HepG2 (cell line): Measurements from ENCODE around the gene TLL2. TPM values are rescaled to one million over a fixed set of nuclear protein-coding genes. Genes with fewer than 3 reads are reported as not detected.

ENCODE experiments used
- ATAC-seq: fragments of 200-7000 bp; cut with Tn5 transposase; 3 replicates; pipeline ENCODE4 v1.9.1; 2020; ENCODE audit warnings: mild to moderate bottlenecking, moderate library complexity
- BruUV-seq: library from RNA; stranded (reverse); fragments of 400-500 nt; replicated peaks from 2 replicates; lab custom pipeline; 2021; lab: Mats Ljungman, UMichigan
- CTCF ChIA-PET: fragments of 300-600 bp; formaldehyde crosslinking; extraction: SDS; loops from one replicate; lab custom pipeline; 2021; ENCODE audit warnings: low total read pairs, inconsistent platforms, low intra/inter-chr PET ratio; lab: Yijun Ruan, JAX
- POLR2A ChIA-PET: fragments of 350-600 bp; sonication (Branson Sonifier 250); formaldehyde crosslinking; loops from one replicate; lab custom pipeline; 2020; ENCODE audit warnings: antibody characterized with exemption, inconsistent platforms; lab: Yijun Ruan, JAX
- DNase-seq: peaks from one replicate; pipeline ENCODE4 v3.0.0-alpha.2; 2015; ENCODE audit warnings: low spot score
- FAIRE-seq: peaks from 3 replicates; lab custom pipeline; 2011; peaks lifted over from hg19 to GRCh38; lab: Jason Lieb, UNC
- H2AFZ ChIP-seq: one replicate; pipeline ENCODE4 v1.6.1; 2011; ENCODE audit warnings: low read length, inconsistent platforms
- H3K27ac ChIP-seq: fragments of 300-600 bp; 3 replicates; pipeline ENCODE4 v1.8.0; 2011; ENCODE audit warnings: mixed run types, mild to moderate bottlenecking, mixed read lengths, low read length, inconsistent platforms; ENCODE audit not compliant: insufficient read depth; ENCODE audit errors: extremely low read length
- H3K27me3 ChIP-seq, 2 experiments: fragments of 200-600 bp in 1 of 2; 2 replicates in 1 of 2; 3 replicates in 1 of 2; pipeline versions ENCODE4 v1.6.0 to v1.8.0; 2011; ENCODE audit warnings: low read length in 2 of 2, mild to moderate bottlenecking in 2 of 2, moderate library complexity in 2 of 2, inconsistent platforms in 1 of 2; ENCODE audit not compliant: insufficient read depth in 2 of 2, control insufficient read depth in 1 of 2
- H3K36me3 ChIP-seq, 2 experiments: fragments of 200-600 bp in 1 of 2; replicated peaks in 1 of 2; 2 replicates in 1 of 2; 3 replicates in 1 of 2; pipeline versions ENCODE4 v1.5.1 to v1.8.0; 2011; ENCODE audit warnings: low read length in 2 of 2, inconsistent platforms in 1 of 2; ENCODE audit not compliant: insufficient read depth in 2 of 2, control insufficient read depth in 1 of 2
- H3K4me1 ChIP-seq: 2 replicates; pipeline ENCODE4 v1.5.1; 2012; ENCODE audit warnings: low read length, inconsistent platforms; ENCODE audit not compliant: insufficient read depth
- H3K4me2 ChIP-seq: 2 replicates; pipeline ENCODE4 v1.6.0; 2011; ENCODE audit warnings: low read depth, low read length, inconsistent platforms
- H3K4me3 ChIP-seq, 3 experiments: fragments of 200-600 bp in 1 of 3; sonication (generic), shearing (Covaris generic) in 1 of 3; replicated peaks in 1 of 3; 2 replicates each; pipeline ENCODE4 v1.5.1; 2011 to 2016; ENCODE audit warnings: low read length in 3 of 3, inconsistent platforms in 2 of 3, low read depth in 2 of 3, mild to moderate bottlenecking in 2 of 3, control low read depth in 1 of 3, mixed read lengths in 1 of 3; ENCODE audit not compliant: insufficient read depth in 1 of 3
- H3K79me2 ChIP-seq: one replicate; pipeline ENCODE4 v1.6.1; 2011; ENCODE audit warnings: low read length, inconsistent platforms; ENCODE audit not compliant: insufficient read depth
- H3K9ac ChIP-seq: 2 replicates; pipeline ENCODE4 v1.6.0; 2011; ENCODE audit warnings: mild to moderate bottlenecking, low read depth, low read length, inconsistent platforms; ENCODE audit not compliant: insufficient read depth
- H3K9me3 ChIP-seq: 2 replicates; pipeline ENCODE4 v1.5.1; 2012; ENCODE audit warnings: mild to moderate bottlenecking, low read length
- H4K20me1 ChIP-seq: 2 replicates; pipeline ENCODE4 v1.6.0; 2011; ENCODE audit warnings: inconsistent platforms, mild to moderate bottlenecking, low read length, moderate library complexity; ENCODE audit not compliant: insufficient read depth
- AGO1 ChIP-seq: fragments of 200-400 bp; formaldehyde crosslinking; IDR thresholded peaks from 2 replicates; pipeline ENCODE4 v1.6.1; 2017; ENCODE audit warnings: mild to moderate bottlenecking, low read depth, low read length, moderate library complexity; ENCODE audit not compliant: poor library complexity, severe bottlenecking
- ATF7 ChIP-seq, 2 experiments: fragments of 450-650 bp in 1 of 2; sonication (generic) in 1 of 2; formaldehyde crosslinking in 1 of 2; IDR thresholded peaks; 2 replicates each; pipeline versions ENCODE4 v1.4.0 to v1.6.1; 2016 to 2020; ENCODE audit warnings: antibody characterized with exemption in 1 of 2, mild to moderate bottlenecking in 1 of 2, missing genetic modification reagents in 1 of 2
- JUND ChIP-seq: sonication (generic); formaldehyde crosslinking; IDR thresholded peaks from 2 replicates; pipeline ENCODE4 v1.8.0; 2022; ENCODE audit warnings: mild to moderate bottlenecking, missing genetic modification reagents
- PRDM4 ChIP-seq: sonication (generic); formaldehyde crosslinking; IDR thresholded peaks from 2 replicates; pipeline ENCODE4 v1.9.0; 2021; ENCODE audit warnings: missing genetic modification reagents, borderline replicate concordance
- ZNF292 ChIP-seq: sonication (generic); formaldehyde crosslinking; IDR thresholded peaks from 2 replicates; pipeline ENCODE4 v1.8.1; 2022; ENCODE audit warnings: mild to moderate bottlenecking, low read depth, missing genetic modification reagents, borderline replicate concordance
- WGBS: methylation state at CpG from one replicate; pipeline ENCODE4 v1.1.6; 2017; ENCODE audit warnings: low lambda C conversion rate; 5-methylcytosine and 5-hydroxymethylcytosine counted together
- in situ Hi-C: cut with HindIII; loops from 2 replicates; pipeline ENCODE4 v1.10.0; 2017; ENCODE audit warnings: low pct_unique_long_range_greater_than_20kb; ENCODE audit not compliant: extremely low pct_ligation_motif_present
- intact Hi-C: fragments of 100-400 bp; cut with micrococcal nuclease; formaldehyde crosslinking; loops from one replicate; pipeline ENCODE4 v1.10.0; 2022; ENCODE audit not compliant: unreplicated experiment
- polyA plus RNA-seq, 8 experiments: library from polyadenylated mRNA; depleted of rRNA in 3 of 8; stranded (reverse) in 7 of 8; unstranded in 1 of 8; fragments of >200 nt; fragmentation: Illumina TruSeq in 4 of 8; extraction: Trizol in 4 of 8; gene quantifications; 2 replicates each; pipeline versions ENCODE4 v1.2.1 to v1.2.3, GENCODE V29; 2011 to 2016; ENCODE audit warnings: low read depth in 4 of 8, missing spikeins in 1 of 8, mixed read lengths in 1 of 8; ENCODE audit not compliant: insufficient read depth in 1 of 8
- total RNA-seq, 5 experiments: library from RNA; depleted of rRNA; stranded (reverse); fragments of >200 nt; fragmentation: Illumina TruSeq; extraction: Trizol; gene quantifications; 2 replicates each; pipeline ENCODE4 v1.2.3, GENCODE V29; 2016; ENCODE audit warnings: low read depth in 1 of 5
- TF ChIP-seq, protein P1 (sequence below): IDR thresholded peaks from 2 replicates; pipeline ENCODE4 v1.6.1; 2016; ENCODE audit warnings: mild to moderate bottlenecking
- TF ChIP-seq, protein P2 (sequence below): sonication (generic); formaldehyde crosslinking; IDR thresholded peaks from 2 replicates; pipeline ENCODE4 v1.5.1; 2020; ENCODE audit warnings: missing genetic modification reagents, mild to moderate bottlenecking, borderline replicate concordance
- TF ChIP-seq, protein P3 (sequence below): sonication (generic); formaldehyde crosslinking; IDR thresholded peaks from 2 replicates; pipeline ENCODE4 v1.4.0; 2020; ENCODE audit warnings: mild to moderate bottlenecking, low read depth, missing genetic modification reagents

The TLL2 gene
- total and polyA plus RNA-seq, 2 of the 13 experiments (the other 11 are each of a cell fraction or from before 2014, with no cell fraction given), result 0.09 TPM; not detected in 1

DNA sequence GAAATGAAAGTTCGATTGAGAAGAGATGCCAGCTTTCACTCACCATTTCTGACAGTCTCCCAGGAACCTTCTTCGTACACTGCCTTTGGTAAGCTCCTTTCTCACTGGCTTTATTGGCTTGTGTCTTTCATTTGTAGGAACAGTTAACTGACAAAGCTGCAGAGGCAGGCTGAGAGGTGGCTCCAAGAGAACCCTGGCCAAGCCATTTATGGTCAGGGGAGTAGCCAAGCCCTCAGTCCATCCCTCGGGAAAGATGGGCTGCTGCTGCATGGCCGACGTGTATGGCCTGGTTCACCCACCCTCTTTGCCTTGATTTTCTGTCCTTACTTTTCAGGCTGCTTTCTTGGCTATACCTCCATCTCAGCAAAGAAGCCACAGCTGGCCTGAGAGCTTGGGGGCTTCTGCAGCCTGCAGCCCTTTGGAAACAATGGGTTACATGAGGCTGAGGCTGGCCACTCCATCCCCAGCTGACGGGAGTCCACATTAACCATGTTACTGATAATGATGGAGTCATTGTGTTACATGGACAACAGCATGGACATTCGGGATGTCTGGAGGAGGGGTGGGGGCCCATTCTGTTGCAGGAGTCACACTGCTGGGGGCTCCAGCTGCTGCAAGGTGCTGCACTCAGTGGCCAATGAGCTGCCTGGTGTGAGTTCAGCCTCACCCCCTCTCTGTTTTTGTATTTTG, 154.7 kb downstream of the TLL2 start, which contains the start of gene OPALIN (continued):
- TF ChIP-seq, protein P1, sequence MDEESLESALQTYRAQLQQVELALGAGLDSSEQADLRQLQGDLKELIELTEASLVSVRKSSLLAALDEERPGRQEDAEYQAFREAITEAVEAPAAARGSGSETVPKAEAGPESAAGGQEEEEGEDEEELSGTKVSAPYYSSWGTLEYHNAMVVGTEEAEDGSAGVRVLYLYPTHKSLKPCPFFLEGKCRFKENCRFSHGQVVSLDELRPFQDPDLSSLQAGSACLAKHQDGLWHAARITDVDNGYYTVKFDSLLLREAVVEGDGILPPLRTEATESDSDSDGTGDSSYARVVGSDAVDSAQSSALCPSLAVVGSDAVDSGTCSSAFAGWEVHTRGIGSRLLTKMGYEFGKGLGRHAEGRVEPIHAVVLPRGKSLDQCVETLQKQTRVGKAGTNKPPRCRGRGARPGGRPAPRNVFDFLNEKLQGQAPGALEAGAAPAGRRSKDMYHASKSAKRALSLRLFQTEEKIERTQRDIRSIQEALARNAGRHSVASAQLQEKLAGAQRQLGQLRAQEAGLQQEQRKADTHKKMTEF (CRISPR knock-in tag), result no peak
- TF ChIP-seq JUND (CRISPR knock-in tag) (no peak), AGO1 (no peak), ATF7 (IDR thresholded peaks at IDR 0.05) (no peak), ATF7 (CRISPR knock-in tag; IDR thresholded peaks at IDR 0.05) (no peak)

DNA sequence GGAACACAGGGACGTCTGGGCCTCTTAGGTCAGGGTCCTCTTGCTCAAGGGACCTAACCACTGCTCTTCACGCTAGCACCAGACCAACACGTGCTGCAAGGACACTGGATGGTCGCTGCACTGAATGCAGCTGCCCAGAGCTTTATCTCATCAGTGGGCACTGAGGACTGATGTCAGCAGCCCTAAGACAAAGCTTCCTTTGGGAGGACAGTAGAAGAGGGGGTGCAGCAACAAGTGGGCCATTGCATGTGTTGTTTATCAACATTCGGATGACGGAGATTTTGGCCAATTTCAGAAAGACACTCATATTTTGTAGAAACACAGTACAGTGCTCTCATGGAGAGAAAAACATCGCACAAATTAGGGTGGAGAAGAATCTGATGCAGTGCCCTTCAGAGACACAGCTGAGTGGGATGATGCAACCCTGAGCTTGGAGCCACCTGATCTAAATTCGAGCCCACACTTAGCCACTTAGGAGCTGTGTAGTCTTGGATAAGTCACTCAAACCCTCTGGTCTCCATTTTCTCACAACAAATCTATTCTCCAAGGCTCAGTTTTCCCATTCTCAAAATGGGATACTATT, 156.6 kb downstream of the TLL2 start:
- BruUV-seq, result no TSS peak
- no peak overlapping the region for H3K4me3 ChIP-seq
- no peak for TF ChIP-seq PRDM4 (CRISPR knock-in tag)
- TF ChIP-seq, protein P2, sequence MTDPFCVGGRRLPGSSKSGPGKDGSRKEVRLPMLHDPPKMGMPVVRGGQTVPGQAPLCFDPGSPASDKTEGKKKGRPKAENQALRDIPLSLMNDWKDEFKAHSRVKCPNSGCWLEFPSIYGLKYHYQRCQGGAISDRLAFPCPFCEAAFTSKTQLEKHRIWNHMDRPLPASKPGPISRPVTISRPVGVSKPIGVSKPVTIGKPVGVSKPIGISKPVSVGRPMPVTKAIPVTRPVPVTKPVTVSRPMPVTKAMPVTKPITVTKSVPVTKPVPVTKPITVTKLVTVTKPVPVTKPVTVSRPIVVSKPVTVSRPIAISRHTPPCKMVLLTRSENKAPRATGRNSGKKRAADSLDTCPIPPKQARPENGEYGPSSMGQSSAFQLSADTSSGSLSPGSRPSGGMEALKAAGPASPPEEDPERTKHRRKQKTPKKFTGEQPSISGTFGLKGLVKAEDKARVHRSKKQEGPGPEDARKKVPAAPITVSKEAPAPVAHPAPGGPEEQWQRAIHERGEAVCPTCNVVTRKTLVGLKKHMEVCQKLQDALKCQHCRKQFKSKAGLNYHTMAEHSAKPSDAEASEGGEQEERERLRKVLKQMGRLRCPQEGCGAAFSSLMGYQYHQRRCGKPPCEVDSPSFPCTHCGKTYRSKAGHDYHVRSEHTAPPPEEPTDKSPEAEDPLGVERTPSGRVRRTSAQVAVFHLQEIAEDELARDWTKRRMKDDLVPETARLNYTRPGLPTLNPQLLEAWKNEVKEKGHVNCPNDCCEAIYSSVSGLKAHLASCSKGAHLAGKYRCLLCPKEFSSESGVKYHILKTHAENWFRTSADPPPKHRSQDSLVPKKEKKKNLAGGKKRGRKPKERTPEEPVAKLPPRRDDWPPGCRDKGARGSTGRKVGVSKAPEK (CRISPR knock-in tag), result no peak
- TF ChIP-seq, protein P3, sequence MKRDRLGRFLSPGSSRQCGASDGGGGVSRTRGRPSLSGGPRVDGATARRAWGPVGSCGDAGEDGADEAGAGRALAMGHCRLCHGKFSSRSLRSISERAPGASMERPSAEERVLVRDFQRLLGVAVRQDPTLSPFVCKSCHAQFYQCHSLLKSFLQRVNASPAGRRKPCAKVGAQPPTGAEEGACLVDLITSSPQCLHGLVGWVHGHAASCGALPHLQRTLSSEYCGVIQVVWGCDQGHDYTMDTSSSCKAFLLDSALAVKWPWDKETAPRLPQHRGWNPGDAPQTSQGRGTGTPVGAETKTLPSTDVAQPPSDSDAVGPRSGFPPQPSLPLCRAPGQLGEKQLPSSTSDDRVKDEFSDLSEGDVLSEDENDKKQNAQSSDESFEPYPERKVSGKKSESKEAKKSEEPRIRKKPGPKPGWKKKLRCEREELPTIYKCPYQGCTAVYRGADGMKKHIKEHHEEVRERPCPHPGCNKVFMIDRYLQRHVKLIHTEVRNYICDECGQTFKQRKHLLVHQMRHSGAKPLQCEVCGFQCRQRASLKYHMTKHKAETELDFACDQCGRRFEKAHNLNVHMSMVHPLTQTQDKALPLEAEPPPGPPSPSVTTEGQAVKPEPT (CRISPR knock-in tag), result no peak
- no peak for TF ChIP-seq ZNF292 (CRISPR knock-in tag)
- no peaks in the 10 kb centered on the region for H3K36me3 ChIP-seq
- CTCF ChIA-PET, result no interaction called here
- H3K9ac ChIP-seq, result no peak overlapping the region
- H3K4me1 ChIP-seq, result no peaks in the 10 kb centered on the region
- no peak for ATAC-seq
- 19% methylated on average over 7 of the region's 8 CpGs for WGBS
- intact Hi-C loops, result no loop called here
- POLR2A ChIA-PET, result no interaction called here
- H3K27me3 ChIP-seq, result peaks cover 2 to 19% of the 10 kb centered on the region in 2 experiments; a peak in 3 of 5 replicates
- H4K20me1 ChIP-seq, result no peaks in the 10 kb centered on the region
- no peak overlapping the region for H3K4me2 ChIP-seq
- in situ Hi-C loops, result no loop called here
- no peak for FAIRE-seq
- no peaks in the 10 kb centered on the region for H3K9me3 ChIP-seq
- H2AFZ ChIP-seq, result no peak overlapping the region
- DNase-seq, result no peak
- H3K27ac ChIP-seq, result no peak overlapping the region
- no peaks in the 10 kb centered on the region for H3K79me2 ChIP-seq
